ENCODE measurements around the gene KIFC1. TPM values are rescaled to one million over a fixed set of nuclear protein-coding genes. Genes with fewer than 3 reads are reported as not detected.

Gene KIFC1
- total RNA-seq, 2 experiments from 2014 or later, result 107 TPM

DNA sequence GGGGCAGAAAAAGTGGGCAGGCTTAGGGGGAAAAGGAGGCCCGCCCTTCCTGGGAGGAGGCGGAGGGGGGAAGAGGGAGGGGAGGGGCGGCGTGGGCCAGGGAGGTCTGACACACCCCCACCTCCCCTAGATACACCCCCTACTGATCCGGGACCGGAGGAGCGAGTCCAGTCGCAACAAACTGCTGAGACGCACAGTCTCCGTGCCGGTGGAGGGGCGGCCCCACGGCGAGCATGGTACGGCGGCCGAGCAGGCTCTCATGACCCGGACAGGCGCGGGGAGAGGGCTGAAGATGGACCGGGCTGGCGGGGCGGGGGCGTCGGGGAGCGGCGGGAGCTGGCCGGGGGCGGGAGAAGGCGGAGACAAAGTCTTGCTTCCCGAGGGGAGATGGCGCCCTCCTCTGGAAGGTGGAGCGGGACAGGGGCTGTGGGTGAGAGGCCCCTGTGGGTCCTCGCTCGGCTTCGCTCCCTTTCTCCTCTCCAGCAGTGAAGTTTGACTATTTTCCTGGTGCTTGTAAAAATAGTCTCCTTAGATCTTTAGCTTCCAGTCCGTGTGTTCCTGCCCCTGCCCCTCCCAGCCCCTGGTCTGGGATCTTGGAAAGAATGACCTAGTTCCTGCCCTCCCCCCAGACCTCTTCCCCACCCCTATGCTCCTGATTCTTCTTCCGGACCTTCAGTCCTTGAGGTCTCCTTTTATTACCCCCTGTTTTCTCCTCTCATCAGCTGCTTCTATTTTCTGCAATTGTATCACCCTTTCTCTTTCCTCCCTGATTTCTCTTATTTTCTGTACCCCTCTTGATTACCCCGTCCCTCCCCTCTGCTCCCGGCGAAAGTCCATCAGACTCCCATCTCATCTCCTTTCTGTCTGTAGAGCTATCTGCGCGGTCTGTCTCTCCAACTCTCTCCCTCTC lies 34.3 kb downstream of the KIFC1 start:
- intact Hi-C loops (cut with micrococcal nuclease), result loop anchor here (1.0 to 5.0 kb wide), 3 partner anchors 8 to 266 kb away; partner anchors contain the start of genes CUTA and KIFC1
- peak overlapping the region; percentile 87 for H3K4me3 Mint-ChIP-seq
- peaks cover 59% of the 10 kb centered on the region for H3K4me1 Mint-ChIP-seq (ENCODE audit: low read depth)
- CTCF ChIA-PET, result interaction anchor here (0.6 to 2.8 kb wide), 14 partner anchors 9 to 285 kb away, joined by 3 to 18 read pairs (median 4); partner anchors contain the start of genes B3GALT4, PHF1, UQCC2 and ZBTB9
- H3K36me3 Mint-ChIP-seq (ENCODE audit: low read depth), result no peaks in the 10 kb centered on the region
- DNase-seq, result peak; percentile 93
- no peaks in the 10 kb centered on the region for H3K27me3 Mint-ChIP-seq (ENCODE audit: low read depth)
- H3K27ac Mint-ChIP-seq, result peak overlapping the region; percentile 88
- H3K9me3 Mint-ChIP-seq, result no peaks in the 10 kb centered on the region

GRCh38 chr6:33426590-33427511 lies 35.2 kb downstream of the KIFC1 start:
- CTCF ChIA-PET, result interaction anchor here (0.6 to 2.8 kb wide), 15 partner anchors 10 to 284 kb away, joined by 3 to 18 read pairs (median 4); partner anchors contain the start of genes B3GALT4, PHF1, UQCC2 and ZBTB9
- Mint-ChIP-seq H3K4me3 (peak overlapping the region; percentile 87), H3K4me1 (ENCODE audit: low read depth) (peaks cover 59% of the 10 kb centered on the region), H3K9me3 (no peaks in the 10 kb centered on the region), H3K27ac (peak overlapping the region; percentile 88), H3K36me3 (ENCODE audit: low read depth) (no peaks in the 10 kb centered on the region), H3K27me3 (ENCODE audit: low read depth) (no peaks in the 10 kb centered on the region)
- DNase-seq, result no peak
- intact Hi-C loops (cut with micrococcal nuclease), result loop anchor here (1.0 to 5.0 kb wide), 3 partner anchors 9 to 265 kb away; partner anchors contain the start of genes CUTA and KIFC1

DNA sequence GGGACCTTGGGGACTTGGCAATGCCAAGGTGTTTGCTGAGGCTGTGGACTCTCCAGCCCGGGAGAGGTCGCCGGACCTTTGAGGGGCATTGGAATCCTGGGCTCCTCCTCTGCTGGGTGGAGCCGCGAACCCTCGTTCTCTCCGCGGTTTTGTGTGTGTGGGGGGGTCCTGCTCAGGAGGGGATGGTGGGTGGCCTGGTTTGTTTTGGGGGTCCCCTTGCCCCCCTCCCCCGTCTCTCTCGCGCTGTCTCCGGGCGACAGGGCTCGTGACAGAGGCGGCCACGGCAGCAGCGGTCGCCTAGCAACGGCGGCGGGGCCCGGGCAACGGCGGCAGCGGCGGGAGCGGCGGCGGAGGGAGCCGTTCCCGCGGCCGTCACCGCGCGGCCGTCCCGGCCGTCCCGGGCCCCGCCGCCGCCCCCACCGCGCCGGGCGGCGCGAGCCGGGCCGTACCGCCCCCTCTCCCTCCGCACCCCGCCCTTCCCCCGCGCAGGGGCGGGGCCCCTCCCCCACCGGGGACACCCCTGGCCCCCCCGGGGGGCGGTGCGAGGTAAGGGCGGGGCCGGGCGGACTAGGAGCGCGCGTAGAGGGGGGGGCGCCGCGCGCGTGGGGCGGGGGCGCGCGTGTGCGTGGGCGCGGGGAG lies 36.1 kb downstream of the KIFC1 start:
- Mint-ChIP-seq H3K9me3 (no peaks in the 10 kb centered on the region), H3K4me3 (peak overlapping the region; percentile 87), H3K27ac (peak overlapping the region; percentile 88), H3K27me3 (ENCODE audit: low read depth) (no peaks in the 10 kb centered on the region), H3K36me3 (ENCODE audit: low read depth) (peaks cover 1% of the 10 kb centered on the region), H3K4me1 (ENCODE audit: low read depth) (peaks cover 67% of the 10 kb centered on the region)
- intact Hi-C loops (cut with micrococcal nuclease), result loop anchor here (5.0 kb wide), 1 partner anchor 265 kb away; no protein-coding TSS in a partner anchor
- CTCF ChIA-PET, result no interaction called here
- DNase-seq, result peak; percentile 58

DNA sequence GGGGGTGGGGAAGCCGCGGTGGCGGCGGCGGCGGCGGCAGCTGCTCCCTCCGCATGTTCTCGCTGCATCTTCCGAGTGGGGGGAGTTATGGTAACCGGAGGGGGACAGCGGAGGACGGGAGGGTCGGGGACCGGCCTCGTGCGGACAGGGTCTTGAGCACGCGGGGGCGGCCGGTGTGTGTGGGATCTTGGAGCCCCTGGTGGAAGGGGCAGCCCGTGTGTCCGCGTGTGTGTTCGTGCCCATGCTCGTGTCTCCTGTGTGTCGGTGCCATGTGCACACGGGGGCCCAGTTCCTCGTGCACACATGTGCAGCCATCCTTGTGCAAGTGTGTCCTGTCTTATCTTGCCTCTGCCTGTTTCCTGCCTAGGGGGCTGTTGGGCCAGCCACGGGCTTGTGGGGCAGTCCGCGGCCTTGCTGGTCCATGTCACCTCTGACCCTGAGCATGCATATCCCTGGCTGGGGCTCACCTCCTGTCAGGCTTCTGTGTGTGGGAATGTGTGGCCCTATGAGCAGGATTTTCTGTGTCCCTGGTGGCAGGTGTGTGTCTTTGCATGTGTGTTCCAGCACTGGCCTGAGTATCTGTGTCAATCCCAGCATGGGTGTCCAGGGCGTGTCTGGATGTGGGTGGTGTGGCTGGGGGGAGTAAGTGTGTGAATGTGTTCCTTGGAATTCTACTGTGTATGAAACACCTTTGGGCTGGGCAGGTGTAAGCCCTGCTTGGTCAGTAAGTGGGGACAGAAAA lies 36.8 kb downstream of the KIFC1 start:
- CTCF ChIA-PET, result interaction anchor here (0.7 to 1.3 kb wide), 7 partner anchors 9 to 180 kb away, joined by 3 to 5 read pairs (median 3); partner anchors contain the start of gene ZBTB22
- Mint-ChIP-seq H3K4me1 (ENCODE audit: low read depth) (peaks cover 71% of the 10 kb centered on the region), H3K36me3 (ENCODE audit: low read depth) (peaks cover 5% of the 10 kb centered on the region), H3K27me3 (ENCODE audit: low read depth) (no peaks in the 10 kb centered on the region), H3K27ac (peak overlapping the region; percentile 82), H3K9me3 (no peaks in the 10 kb centered on the region), H3K4me3 (peak overlapping the region; percentile 82)
- peak; percentile 56 for DNase-seq
- intact Hi-C loops (cut with micrococcal nuclease), result loop anchor here (5.0 kb wide), 1 partner anchor 264 kb away; no protein-coding TSS in a partner anchor

DNA sequence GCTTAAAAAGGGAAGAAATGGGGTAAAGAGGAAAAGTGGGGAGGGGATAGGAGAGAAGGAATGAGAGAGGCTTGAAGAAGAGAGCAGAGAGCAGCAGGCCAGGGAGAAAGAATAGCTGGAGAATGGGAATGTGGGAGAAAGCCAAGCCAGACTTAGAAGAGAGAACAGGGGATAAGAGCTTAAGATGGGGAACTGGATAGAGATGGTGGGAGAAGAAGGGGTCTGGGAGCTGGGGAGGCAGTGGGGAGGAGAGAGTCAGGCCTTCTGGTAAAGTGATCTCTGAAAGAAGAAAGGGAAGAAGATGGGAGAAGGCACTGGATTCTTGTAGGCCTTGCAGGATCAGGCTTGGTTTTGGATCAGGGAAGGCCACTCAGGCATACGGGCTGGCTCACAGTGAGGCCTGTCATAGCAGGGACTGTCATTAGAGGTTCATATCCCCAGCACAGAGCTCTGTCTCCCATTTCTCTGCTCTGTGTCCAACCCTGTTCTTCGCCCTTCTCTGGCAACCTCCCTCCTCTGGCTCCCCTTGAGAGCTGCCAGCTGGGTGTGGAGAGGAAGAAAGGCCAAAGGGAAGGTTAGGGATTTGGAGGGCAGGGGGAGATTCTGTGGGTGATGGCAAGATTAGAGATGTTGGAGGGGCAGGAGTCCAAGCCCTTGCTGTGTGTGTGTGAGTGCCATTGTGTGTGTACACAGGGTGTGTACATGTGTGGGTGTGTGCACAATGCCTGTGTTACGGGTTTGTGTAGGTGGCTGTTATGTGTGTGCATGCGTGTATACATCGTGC lies 37.5 kb downstream of the KIFC1 start:
- intact Hi-C loops (cut with micrococcal nuclease), result loop anchor here (5.0 kb wide), 1 partner anchor 263 kb away; no protein-coding TSS in a partner anchor
- H3K27me3 Mint-ChIP-seq (ENCODE audit: low read depth), result no peaks in the 10 kb centered on the region
- peaks cover 7% of the 10 kb centered on the region for H3K36me3 Mint-ChIP-seq (ENCODE audit: low read depth)
- no peaks in the 10 kb centered on the region for H3K9me3 Mint-ChIP-seq
- no peak for DNase-seq
- H3K4me3 Mint-ChIP-seq, result peak overlapping the region; percentile 82
- H3K27ac Mint-ChIP-seq, result peak overlapping the region; percentile 82
- peaks cover 71% of the 10 kb centered on the region for H3K4me1 Mint-ChIP-seq (ENCODE audit: low read depth)
- CTCF ChIA-PET, result interaction anchor here (0.7 to 2.2 kb wide), 9 partner anchors 10 to 179 kb away, joined by 3 to 7 read pairs (median 3); partner anchors contain the start of gene ZBTB22

DNA sequence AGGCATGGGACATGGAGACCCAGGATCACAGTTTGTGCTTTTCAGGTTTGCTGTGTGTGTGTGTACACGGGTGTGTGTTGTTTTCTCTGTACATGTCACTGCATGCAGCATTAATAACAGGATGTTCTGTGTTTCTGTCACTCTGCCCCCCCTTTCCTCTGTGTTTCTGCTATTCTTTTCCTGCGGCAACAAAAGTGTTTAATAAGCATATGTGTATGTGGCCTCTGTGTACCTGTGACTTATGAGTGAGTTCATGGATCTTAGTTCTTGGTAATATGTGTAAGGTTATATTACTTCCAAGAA lies 38.1 kb downstream of the KIFC1 start:
- peaks cover 7% of the 10 kb centered on the region for H3K36me3 Mint-ChIP-seq (ENCODE audit: low read depth)
- no peak for DNase-seq
- H3K4me1 Mint-ChIP-seq (ENCODE audit: low read depth), result peaks cover 68% of the 10 kb centered on the region
- intact Hi-C loops (cut with micrococcal nuclease), result loop anchor here (2.0 to 5.0 kb wide), 3 partner anchors 13 to 263 kb away; no protein-coding TSS in a partner anchor
- peak overlapping the region; percentile 82 for H3K4me3 Mint-ChIP-seq
- H3K9me3 Mint-ChIP-seq, result no peaks in the 10 kb centered on the region
- H3K27me3 Mint-ChIP-seq (ENCODE audit: low read depth), result no peaks in the 10 kb centered on the region
- CTCF ChIA-PET, result interaction anchor here (1.2 to 2.2 kb wide), 3 partner anchors 14 to 160 kb away, joined by 3 to 7 read pairs (median 4); no protein-coding TSS in a partner anchor
- peak overlapping the region; percentile 82 for H3K27ac Mint-ChIP-seq

DNA sequence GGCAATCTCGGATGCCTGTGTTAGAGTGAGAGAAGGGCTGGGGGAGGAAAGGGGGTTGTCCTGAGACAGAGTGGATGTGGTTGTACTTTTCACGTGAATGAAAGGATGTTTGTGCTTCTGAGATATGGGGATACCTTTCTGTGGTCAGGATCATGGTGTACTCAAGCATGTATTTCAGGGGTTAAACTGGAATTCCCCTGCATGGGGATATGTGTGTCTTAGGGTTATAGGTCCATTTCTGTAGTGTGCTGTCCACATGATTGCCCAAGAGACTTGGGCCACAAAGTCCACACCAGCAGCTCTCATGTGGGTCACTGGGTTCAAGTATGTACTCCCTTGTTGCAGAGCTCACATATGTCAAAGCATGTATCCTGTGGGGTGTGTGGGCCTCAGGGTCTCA lies 38.7 kb downstream of the KIFC1 start:
- CTCF ChIA-PET, result interaction anchor here (0.6 to 2.2 kb wide), 3 partner anchors 11 to 159 kb away, joined by 3 to 7 read pairs (median 3); no protein-coding TSS in a partner anchor
- H3K4me3 Mint-ChIP-seq, result peak overlapping the region; percentile 67
- no peaks in the 10 kb centered on the region for H3K9me3 Mint-ChIP-seq
- H3K36me3 Mint-ChIP-seq (ENCODE audit: low read depth), result peaks cover 9% of the 10 kb centered on the region
- no peaks in the 10 kb centered on the region for H3K27me3 Mint-ChIP-seq (ENCODE audit: low read depth)
- no peak for DNase-seq
- peaks cover 62% of the 10 kb centered on the region for H3K4me1 Mint-ChIP-seq (ENCODE audit: low read depth)
- H3K27ac Mint-ChIP-seq, result peak overlapping the region; percentile 64
- intact Hi-C loops (cut with micrococcal nuclease), result loop anchor here (2.0 kb wide), 2 partner anchors 14 to 140 kb away; no protein-coding TSS in a partner anchor

DNA sequence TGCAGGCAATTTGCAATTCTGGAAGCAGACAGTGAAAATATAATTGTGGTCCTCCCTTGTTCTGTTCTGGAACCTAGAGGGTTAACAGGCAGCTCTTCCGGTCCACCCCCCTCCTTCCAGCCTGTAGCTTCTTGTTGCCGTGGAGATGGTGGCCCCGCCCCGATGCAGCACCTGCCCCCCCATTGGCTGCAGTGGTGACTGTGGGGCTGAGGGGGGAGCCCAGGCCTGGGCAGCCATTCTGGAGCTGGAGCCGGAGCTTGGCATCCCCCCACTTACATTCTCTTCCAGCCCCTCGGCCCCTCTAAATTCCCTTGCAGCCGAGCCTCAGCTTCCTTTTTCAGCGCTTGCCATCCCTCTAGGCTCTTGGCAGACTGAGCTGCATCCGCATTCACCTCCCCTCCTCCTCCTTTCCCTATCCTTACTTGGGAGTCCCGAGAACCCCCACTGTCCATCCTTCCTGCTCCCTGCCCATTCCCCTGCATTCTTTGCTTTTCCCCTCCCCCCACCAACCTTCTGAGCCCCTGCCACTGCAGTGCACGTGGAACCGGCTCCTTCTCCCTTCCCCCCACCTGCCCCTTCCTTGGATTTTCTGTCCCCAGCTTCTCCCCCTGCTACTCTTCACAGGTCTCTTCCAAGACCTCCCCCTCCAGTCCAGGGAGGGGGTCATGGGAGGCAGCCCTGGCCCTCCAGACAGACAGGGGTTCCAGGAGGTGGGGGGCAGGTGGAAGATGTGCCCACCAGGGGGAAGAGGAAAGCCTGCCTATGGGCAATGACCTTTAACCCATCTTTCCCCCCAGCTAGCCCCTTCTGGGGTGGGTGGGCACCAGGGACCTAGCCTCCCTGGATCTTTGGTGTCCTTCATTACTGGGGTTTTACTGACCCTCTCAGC lies 39.6 kb downstream of the KIFC1 start:
- Mint-ChIP-seq H3K27ac (peak overlapping the region; percentile 64), H3K27me3 (ENCODE audit: low read depth) (no peaks in the 10 kb centered on the region), H3K4me1 (ENCODE audit: low read depth) (peaks cover 60% of the 10 kb centered on the region), H3K9me3 (no peaks in the 10 kb centered on the region), H3K4me3 (peak overlapping the region; percentile 67), H3K36me3 (ENCODE audit: low read depth) (peaks cover 13% of the 10 kb centered on the region)
- peak; percentile 86 for DNase-seq
- CTCF ChIA-PET, result interaction anchor here (0.5 to 2.2 kb wide), 5 partner anchors 12 to 118 kb away, joined by 3 to 7 read pairs (median 3); partner anchors contain the start of genes CUTA and TAPBP
- intact Hi-C loops (cut with micrococcal nuclease), result loop anchor here (1.0 to 2.0 kb wide), 3 partner anchors 14 to 140 kb away; partner anchors contain the start of gene ZBTB9

GRCh38 chr6:33431880-33432541 lies 40.4 kb downstream of the KIFC1 start:
- no peak for DNase-seq
- H3K27ac Mint-ChIP-seq, result no peak overlapping the region
- peak overlapping the region; percentile 42 for H3K4me3 Mint-ChIP-seq
- no peaks in the 10 kb centered on the region for H3K27me3 Mint-ChIP-seq (ENCODE audit: low read depth)
- CTCF ChIA-PET, result no interaction called here
- H3K4me1 Mint-ChIP-seq (ENCODE audit: low read depth), result peaks cover 55% of the 10 kb centered on the region
- peaks cover 15% of the 10 kb centered on the region for H3K36me3 Mint-ChIP-seq (ENCODE audit: low read depth)
- intact Hi-C loops (cut with micrococcal nuclease), result loop anchor here (1.0 to 2.0 kb wide), 3 partner anchors 15 to 139 kb away; partner anchors contain the start of gene ZBTB9
- no peaks in the 10 kb centered on the region for H3K9me3 Mint-ChIP-seq

Data from activated naive CD4-positive, alpha-beta T cell treated with anti-CD3 and anti-CD28 coated beads for 36 hours (primary cell).